ENCODE data around the gene IFT88.

GRCh38 chr13:20607015-20607414 is 40.1 kb downstream of the IFT88 start:
- TF ChIP-seq CTCF (conservative IDR thresholded peaks at IDR 0.05; ENCODE audit: low read depth, low read length) (no peak), EZH2 (IDR thresholded peaks at IDR 0.05; ENCODE audit: borderline replicate concordance, low read depth, low read length, poor library complexity, severe bottlenecking) (no peak)
